H9 (cell line): ENCODE results near the gene SQOR. TPM values are rescaled to one million over a fixed set of nuclear protein-coding genes. Genes with fewer than 3 reads are reported as not detected.

Experiments
- DNase-seq: peaks from one replicate; pipeline ENCODE4 v3.0.0-alpha.2; 2017
- H2AFZ ChIP-seq: one replicate; pipeline ENCODE4 v1.6.1; 2013; ENCODE audit warnings: mild to moderate bottlenecking, low read length, control low read depth, moderate library complexity
- H2AK5ac ChIP-seq: 2 replicates; pipeline ENCODE4 v1.6.1; 2013; ENCODE audit warnings: low read length, control low read depth, mixed read lengths; ENCODE audit not compliant: insufficient read length
- H2BK120ac ChIP-seq: one replicate; pipeline ENCODE4 v1.6.1; 2013; ENCODE audit warnings: low read depth, mild to moderate bottlenecking, low read length, control low read depth, inconsistent platforms; ENCODE audit not compliant: poor library complexity, severe bottlenecking
- H2BK12ac ChIP-seq: 2 replicates; pipeline ENCODE4 v1.6.1; 2013; ENCODE audit warnings: low read length, control low read depth, mixed read lengths, low read depth; ENCODE audit not compliant: insufficient read length
- H2BK15ac ChIP-seq: 2 replicates; pipeline ENCODE4 v1.6.1; 2013; ENCODE audit warnings: low read depth, low read length, control low read depth
- H2BK20ac ChIP-seq: one replicate; pipeline ENCODE4 v1.6.1; 2013; ENCODE audit warnings: low read depth, mild to moderate bottlenecking, low read length, control low read depth, inconsistent platforms; ENCODE audit not compliant: poor library complexity, severe bottlenecking
- H2BK5ac ChIP-seq: 2 replicates; pipeline ENCODE4 v1.6.1; 2013; ENCODE audit warnings: low read length, control low read depth, mixed read lengths; ENCODE audit not compliant: insufficient read length
- H3K14ac ChIP-seq: 2 replicates; pipeline ENCODE4 v1.6.1; 2013; ENCODE audit warnings: low read length, control low read depth; ENCODE audit not compliant: insufficient read depth
- H3K18ac ChIP-seq: 2 replicates; pipeline ENCODE4 v1.6.1; 2013; ENCODE audit warnings: low read depth, mild to moderate bottlenecking, mixed read lengths, low read length, control low read depth; ENCODE audit not compliant: insufficient read length
- H3K23ac ChIP-seq: 2 replicates; pipeline ENCODE4 v1.6.1; 2013; ENCODE audit warnings: low read length, control low read depth, mixed read lengths, low read depth; ENCODE audit not compliant: insufficient read length
- H3K23me2 ChIP-seq: 2 replicates; pipeline ENCODE4 v1.6.1; 2013; ENCODE audit warnings: low read depth, mild to moderate bottlenecking, mixed read lengths, low read length, control low read depth; ENCODE audit not compliant: insufficient read length, poor library complexity, severe bottlenecking
- H3K27ac ChIP-seq: 2 replicates; pipeline ENCODE4 v1.5.1; 2013; ENCODE audit warnings: low read length, control low read depth, mixed read lengths, low read depth; ENCODE audit not compliant: insufficient read length
- H3K27me3 ChIP-seq: 2 replicates; pipeline ENCODE4 v1.6.1; 2013; ENCODE audit warnings: low read length, control low read depth, inconsistent platforms; ENCODE audit not compliant: insufficient read depth
- H3K4ac ChIP-seq: 2 replicates; pipeline ENCODE4 v1.6.1; 2013; ENCODE audit warnings: low read depth, mild to moderate bottlenecking, control low read depth, inconsistent platforms, low read length, moderate library complexity
- H3K4me1 ChIP-seq: 2 replicates; pipeline ENCODE4 v1.6.1; 2013; ENCODE audit warnings: low read length, control low read depth, inconsistent platforms; ENCODE audit not compliant: insufficient read depth
- H3K4me2 ChIP-seq: 2 replicates; pipeline ENCODE4 v1.6.1; 2013; ENCODE audit warnings: low read length, control low read depth, mixed read lengths; ENCODE audit not compliant: insufficient read length, insufficient read depth
- H3K56ac ChIP-seq: 2 replicates; pipeline ENCODE4 v1.6.1; 2013; ENCODE audit warnings: low read depth, mild to moderate bottlenecking, mixed read lengths, low read length, control low read depth; ENCODE audit not compliant: insufficient read length
- H3K79me1 ChIP-seq: 2 replicates; pipeline ENCODE4 v1.6.1; 2013; ENCODE audit warnings: low read depth, mild to moderate bottlenecking, moderate library complexity, low read length, control low read depth, inconsistent platforms; ENCODE audit not compliant: insufficient read depth, poor library complexity, severe bottlenecking
- H3K79me2 ChIP-seq: 2 replicates; pipeline ENCODE4 v1.6.1; 2013; ENCODE audit warnings: low read length, control low read depth, inconsistent platforms; ENCODE audit not compliant: insufficient read depth
- H3K9ac ChIP-seq: 2 replicates; pipeline ENCODE4 v1.6.1; 2013; ENCODE audit warnings: low read length, control low read depth, mixed read lengths; ENCODE audit not compliant: insufficient read length; ENCODE audit errors: extremely low read depth
- H3K9me3 ChIP-seq: one replicate; pipeline ENCODE4 v1.6.1; 2013; ENCODE audit warnings: low read depth, low read length, inconsistent platforms; ENCODE audit not compliant: control insufficient read depth
- H3T11ph ChIP-seq: one replicate; pipeline ENCODE4 v1.6.1; 2013; ENCODE audit warnings: mild to moderate bottlenecking, low read length, control low read depth, inconsistent platforms
- H4K20me1 ChIP-seq: one replicate; pipeline ENCODE4 v1.6.1; 2013; ENCODE audit not compliant: control insufficient read depth, insufficient read length, insufficient read depth
- H4K5ac ChIP-seq: 2 replicates; pipeline ENCODE4 v1.6.1; 2013; ENCODE audit warnings: low read depth, mild to moderate bottlenecking, mixed read lengths, low read length, control low read depth; ENCODE audit not compliant: insufficient read length
- H4K8ac ChIP-seq: replicated peaks from 2 replicates; pipeline ENCODE4 v1.6.1; 2013; ENCODE audit warnings: low read length, control low read depth, mixed read lengths, low read depth; ENCODE audit not compliant: insufficient read length
- H4K91ac ChIP-seq: 2 replicates; pipeline ENCODE4 v1.6.1; 2013; ENCODE audit warnings: low read depth, mild to moderate bottlenecking, moderate library complexity, mixed read lengths, low read length, control low read depth; ENCODE audit not compliant: insufficient read length
- H3K27ac Mint-ChIP-seq, 3 experiments: 2 replicates in 2 of 3; 3 replicates in 1 of 3; pipeline ENCODE4 v1.8.0; 2020 to 2021; ENCODE audit warnings: mixed read lengths in 3 of 3, mild to moderate bottlenecking in 1 of 3, moderate library complexity in 1 of 3
- H3K27me3 Mint-ChIP-seq: 2 replicates; pipeline ENCODE4 v1.8.0; 2021; ENCODE audit warnings: low read depth, mild to moderate bottlenecking, moderate library complexity, mixed read lengths
- H3K36me3 Mint-ChIP-seq, 3 experiments: 2 replicates in 2 of 3; 3 replicates in 1 of 3; pipeline ENCODE4 v1.8.0; 2020 to 2021; ENCODE audit warnings: low read depth in 3 of 3, mixed read lengths in 3 of 3; ENCODE audit not compliant: insufficient read depth in 1 of 3
- H3K4me1 Mint-ChIP-seq, 2 experiments: 2 replicates each; pipeline ENCODE4 v1.8.0; 2020; ENCODE audit warnings: mixed read lengths in 2 of 2
- H3K4me3 Mint-ChIP-seq, 2 experiments: 2 replicates in 1 of 2; 3 replicates in 1 of 2; pipeline ENCODE4 v1.8.0; 2020 to 2021; ENCODE audit warnings: mild to moderate bottlenecking in 2 of 2, mixed read lengths in 2 of 2, moderate library complexity in 1 of 2
- H3K9me3 Mint-ChIP-seq, 2 experiments: 2 replicates in 1 of 2; 3 replicates in 1 of 2; pipeline ENCODE4 v1.8.0; 2020; ENCODE audit warnings: mild to moderate bottlenecking in 2 of 2, mixed read lengths in 2 of 2, moderate library complexity in 1 of 2
- CTCF ChIP-seq: fragments of 200-600 bp; sonication (generic); conservative IDR thresholded peaks from 3 replicates; pipeline ENCODE4 v1.8.0; 2021; ENCODE audit warnings: antibody characterized with exemption, mild to moderate bottlenecking
- WGBS: extraction: QIAGEN DNeasy Blood & Tissue Kit; methylation state at CpG from one replicate; pipeline ENCODE4 v1.1.7; 2013; ENCODE audit warnings: missing lambda C conversion rate, low lambda C conversion rate, mixed read lengths; ENCODE audit not compliant: insufficient read length; ENCODE audit errors: extremely low coverage; 5-methylcytosine and 5-hydroxymethylcytosine counted together
- total RNA-seq: library from RNA; stranded (reverse); gene quantifications from 2 replicates; pipeline ENCODE4 v1.2.1, GENCODE V29; 2021

The SQOR gene
- total RNA-seq, 1 experiment from 2014 or later = 0.17 TPM

DNA sequence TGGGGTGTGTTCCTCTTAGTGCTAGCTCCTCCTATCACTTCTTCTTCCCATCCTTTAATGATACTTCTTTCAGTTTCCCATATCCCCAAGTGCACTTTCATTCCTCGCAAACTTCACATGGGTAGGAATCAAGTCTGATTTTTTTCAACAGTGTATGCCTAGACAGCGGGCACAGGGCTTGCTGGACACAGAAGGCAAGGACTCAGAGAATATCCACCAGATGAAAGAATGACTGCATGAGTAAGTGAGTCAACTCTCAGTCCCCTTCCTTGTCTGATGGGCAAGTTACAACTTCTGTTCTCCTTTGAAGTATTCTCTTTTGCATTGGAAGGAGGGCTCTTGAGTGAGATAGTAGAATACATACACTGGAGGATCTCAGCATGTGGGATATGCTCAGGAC, 3.1 kb upstream of the SQOR start:
- no peak overlapping the region for H3K9ac ChIP-seq
- peaks cover 10 to 12% of the 10 kb centered on the region in 2 experiments for H3K9me3 Mint-ChIP-seq

More for the DNA sequence above, 3.1 kb upstream of the SQOR start:
- H4K5ac ChIP-seq = no peak overlapping the region
- no peak overlapping the region for H2AFZ ChIP-seq
- H3K27me3 Mint-ChIP-seq = peaks cover 74% of the 10 kb centered on the region
- H3K79me2 ChIP-seq = no peaks in the 10 kb centered on the region
- no peak overlapping the region for H3K4ac ChIP-seq
- H3K27me3 ChIP-seq = peaks cover 8% of the 10 kb centered on the region; the same call in 1 of the 2 replicates
- H2BK12ac ChIP-seq = no peak overlapping the region
- no peaks in the 10 kb centered on the region for H3K79me1 ChIP-seq
- no peak overlapping the region for H3K14ac ChIP-seq
- H3T11ph ChIP-seq = no peak overlapping the region
- no peak overlapping the region for H2BK15ac ChIP-seq
- no peak overlapping the region for H2BK120ac ChIP-seq
- H3K36me3 Mint-ChIP-seq = peaks cover 0 to 5% (median 4%) of the 10 kb centered on the region in 3 experiments; a peak in 5 of 7 replicates
- H3K27ac Mint-ChIP-seq = no peak overlapping the region
- H3K23me2 ChIP-seq = peaks cover 11% of the 10 kb centered on the region
- no peak overlapping the region for H3K4me3 Mint-ChIP-seq
- H3K4me2 ChIP-seq = no peak overlapping the region
- no peak overlapping the region for H3K56ac ChIP-seq
- H4K91ac ChIP-seq = no peak overlapping the region
- H2BK5ac ChIP-seq = no peak overlapping the region
- no peak for TF ChIP-seq CTCF
- H2BK20ac ChIP-seq = no peak overlapping the region
- peaks cover 5% of the 10 kb centered on the region in 2 experiments for H3K4me1 Mint-ChIP-seq
- no peaks in the 10 kb centered on the region for H4K20me1 ChIP-seq
- H3K4me1 ChIP-seq = no peaks in the 10 kb centered on the region
- H3K9me3 ChIP-seq = peaks cover 6% of the 10 kb centered on the region
- no peak overlapping the region for H4K8ac ChIP-seq
- no peak overlapping the region for H2AK5ac ChIP-seq
- WGBS = no CpG with 5 or more reads among the region's 2 CpGs
- H3K23ac ChIP-seq = no peak overlapping the region
- no peak overlapping the region for H3K27ac ChIP-seq
- no peak for DNase-seq
- H3K18ac ChIP-seq = no peak overlapping the region
